Endodermal cell (in vitro differentiated cells): Measurements from ENCODE around the gene SPACA7. TPM values are rescaled to one million over a fixed set of nuclear protein-coding genes. Genes with fewer than 3 reads are reported as not detected.

Experiments
- DNase-seq: peaks from one replicate; pipeline ENCODE4 v3.0.0-alpha.2; 2017
- H3K27ac ChIP-seq: 2 replicates; pipeline ENCODE4 v1.5.1; 2013; ENCODE audit warnings: mild to moderate bottlenecking, low read depth, low read length, moderate library complexity
- H3K27me3 ChIP-seq: 2 replicates; pipeline ENCODE4 v1.6.1; 2013; ENCODE audit warnings: mild to moderate bottlenecking, low read length, moderate library complexity; ENCODE audit not compliant: insufficient read depth, control insufficient read depth, poor library complexity, severe bottlenecking
- H3K36me3 ChIP-seq: 2 replicates; pipeline ENCODE4 v1.7.0; 2013; ENCODE audit warnings: mild to moderate bottlenecking, low read length, moderate library complexity; ENCODE audit not compliant: control insufficient read depth, insufficient read depth
- H3K4me1 ChIP-seq: one replicate; pipeline ENCODE4 v1.7.0; 2013; ENCODE audit warnings: low read length; ENCODE audit not compliant: control insufficient read depth, insufficient read depth
- H3K4me3 ChIP-seq: 2 replicates; pipeline ENCODE4 v1.5.1; 2013; ENCODE audit warnings: mild to moderate bottlenecking, low read length, moderate library complexity
- H3K9ac ChIP-seq: 2 replicates; pipeline ENCODE4 v1.6.1; 2013; ENCODE audit warnings: mild to moderate bottlenecking, low read length, moderate library complexity; ENCODE audit not compliant: poor library complexity, severe bottlenecking; ENCODE audit errors: extremely low read depth
- H3K9me3 ChIP-seq: 2 replicates; pipeline ENCODE4 v1.6.1; 2013; ENCODE audit warnings: mild to moderate bottlenecking, low read length, moderate library complexity; ENCODE audit not compliant: control insufficient read depth
- H3K27ac Mint-ChIP-seq: 2 replicates; pipeline ENCODE4 v1.8.0; 2020; ENCODE audit warnings: mixed read lengths
- H3K27me3 Mint-ChIP-seq: 2 replicates; pipeline ENCODE4 v1.8.0; 2021; ENCODE audit warnings: mild to moderate bottlenecking, mixed read lengths; ENCODE audit not compliant: insufficient read depth
- H3K36me3 Mint-ChIP-seq: 2 replicates; pipeline ENCODE4 v1.8.0; 2020; ENCODE audit warnings: low read depth, mixed read lengths
- H3K4me1 Mint-ChIP-seq: 2 replicates; pipeline ENCODE4 v1.8.0; 2020; ENCODE audit warnings: mixed read lengths
- H3K4me3 Mint-ChIP-seq: 2 replicates; pipeline ENCODE4 v1.8.0; 2020; ENCODE audit warnings: mild to moderate bottlenecking, moderate library complexity, mixed read lengths
- H3K9me3 Mint-ChIP-seq: 2 replicates; pipeline ENCODE4 v1.8.0; 2020; ENCODE audit warnings: mild to moderate bottlenecking, mixed read lengths
- WGBS, 2 experiments: methylation state at CpG; one replicate each; pipeline versions ENCODE4 v1.1.5 to v1.1.7; 2013; ENCODE audit warnings: missing lambda C conversion rate in 2 of 2, mixed read lengths in 1 of 2; ENCODE audit not compliant: insufficient coverage in 1 of 2, insufficient read length in 1 of 2; 5-methylcytosine and 5-hydroxymethylcytosine counted together
- total RNA-seq, 2 donors: library from RNA; stranded (reverse); fragmentation: NEBNext Ultra II Directional in 1 of 2; extraction: Animal tissue kit (Norgen Biotek cat#: 25700) in 1 of 2; gene quantifications; 2 replicates in 1 of 2; 3 replicates in 1 of 2; pipeline ENCODE4 v1.2.1, GENCODE V29; 2021
- TF ChIP-seq, protein P1 (sequence below): fragments of 200-600 bp; sonication (generic); conservative IDR thresholded peaks from 2 replicates; pipeline ENCODE4 v1.5.0; 2021; ENCODE audit warnings: antibody characterized with exemption, mild to moderate bottlenecking

The SPACA7 gene
- total RNA-seq, 2 donors from 2014 or later, result not detected

DNA sequence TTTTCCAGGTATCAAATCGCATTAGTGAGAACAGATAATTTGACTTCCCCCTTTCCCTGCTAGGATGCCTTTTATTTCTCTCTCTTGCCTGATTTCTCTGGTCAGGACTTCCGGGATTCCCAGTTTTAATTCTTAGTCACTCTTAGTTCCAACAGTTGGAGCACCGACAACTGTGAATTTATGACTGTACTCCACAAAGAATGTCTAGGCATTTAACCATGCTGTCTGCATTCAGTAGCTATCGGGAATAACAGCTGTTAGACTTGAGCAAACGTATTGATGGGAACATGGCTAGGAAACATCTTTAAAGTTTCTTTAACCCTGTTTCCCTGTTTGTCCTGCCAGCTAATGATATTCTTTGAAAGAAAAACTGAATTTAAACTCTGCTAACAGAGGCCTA is 14.1 kb upstream of the SPACA7 start:
- Mint-ChIP-seq H3K4me3 (no peak overlapping the region), H3K36me3 (no peaks in the 10 kb centered on the region), H3K9me3 (peaks cover 15% of the 10 kb centered on the region), H3K4me1 (no peaks in the 10 kb centered on the region), H3K27ac (no peak overlapping the region), H3K27me3 (peaks cover 9% of the 10 kb centered on the region)
- Histone ChIP-seq H3K36me3 (no peaks in the 10 kb centered on the region), H3K4me3 (no peak overlapping the region), H3K4me1 (no peaks in the 10 kb centered on the region), H3K27ac (no peak overlapping the region), H3K27me3 (no peaks in the 10 kb centered on the region), H3K9me3 (no peaks in the 10 kb centered on the region), H3K9ac (no peak overlapping the region)
- no peak for DNase-seq
- TF ChIP-seq, protein P1, sequence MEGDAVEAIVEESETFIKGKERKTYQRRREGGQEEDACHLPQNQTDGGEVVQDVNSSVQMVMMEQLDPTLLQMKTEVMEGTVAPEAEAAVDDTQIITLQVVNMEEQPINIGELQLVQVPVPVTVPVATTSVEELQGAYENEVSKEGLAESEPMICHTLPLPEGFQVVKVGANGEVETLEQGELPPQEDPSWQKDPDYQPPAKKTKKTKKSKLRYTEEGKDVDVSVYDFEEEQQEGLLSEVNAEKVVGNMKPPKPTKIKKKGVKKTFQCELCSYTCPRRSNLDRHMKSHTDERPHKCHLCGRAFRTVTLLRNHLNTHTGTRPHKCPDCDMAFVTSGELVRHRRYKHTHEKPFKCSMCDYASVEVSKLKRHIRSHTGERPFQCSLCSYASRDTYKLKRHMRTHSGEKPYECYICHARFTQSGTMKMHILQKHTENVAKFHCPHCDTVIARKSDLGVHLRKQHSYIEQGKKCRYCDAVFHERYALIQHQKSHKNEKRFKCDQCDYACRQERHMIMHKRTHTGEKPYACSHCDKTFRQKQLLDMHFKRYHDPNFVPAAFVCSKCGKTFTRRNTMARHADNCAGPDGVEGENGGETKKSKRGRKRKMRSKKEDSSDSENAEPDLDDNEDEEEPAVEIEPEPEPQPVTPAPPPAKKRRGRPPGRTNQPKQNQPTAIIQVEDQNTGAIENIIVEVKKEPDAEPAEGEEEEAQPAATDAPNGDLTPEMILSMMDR, result no peak
- 88 to 90% methylated on average over 5 of the region's 5 CpGs for WGBS, 2 experiments

DNA sequence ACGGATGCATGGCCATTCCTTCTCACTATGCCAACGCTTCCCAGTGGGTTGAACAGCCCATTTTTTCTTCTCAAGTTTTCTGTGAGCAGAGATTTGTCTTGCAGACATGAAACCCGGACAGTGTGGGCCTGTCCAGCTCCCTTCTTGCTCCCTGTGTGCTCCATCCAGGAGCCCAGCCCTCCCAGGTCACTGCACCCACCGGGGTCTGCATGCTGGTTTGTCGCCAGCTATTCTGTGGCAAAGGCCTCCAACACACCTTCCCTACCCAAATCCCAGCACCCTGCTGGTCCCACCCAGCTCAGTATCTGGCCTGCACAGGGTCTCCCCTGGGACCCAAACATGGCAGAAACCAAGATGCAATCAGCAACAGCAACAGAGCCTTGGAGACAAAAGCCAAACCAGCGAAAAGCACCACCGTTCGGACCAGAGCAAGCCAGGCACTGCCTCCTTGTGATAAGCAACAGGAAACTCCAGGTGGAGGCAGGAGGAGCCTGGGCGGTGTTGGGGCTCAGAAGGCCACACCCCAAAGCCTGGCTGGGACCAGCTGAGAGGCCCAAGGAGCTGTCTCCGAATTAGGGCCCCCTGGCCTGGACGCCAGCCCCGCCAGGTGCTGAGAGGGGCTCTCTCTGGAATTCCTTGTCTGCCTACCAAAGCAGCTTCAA is 12.2 kb upstream of the SPACA7 start:
- no peak overlapping the region for H3K27ac Mint-ChIP-seq
- Histone ChIP-seq H3K4me1 (no peaks in the 10 kb centered on the region), H3K36me3 (no peaks in the 10 kb centered on the region), H3K27me3 (no peaks in the 10 kb centered on the region), H3K9ac (no peak overlapping the region), H3K4me3 (no peak overlapping the region), H3K9me3 (no peaks in the 10 kb centered on the region), H3K27ac (no peak overlapping the region)
- no peak overlapping the region for H3K4me3 Mint-ChIP-seq
- no peaks in the 10 kb centered on the region for H3K4me1 Mint-ChIP-seq
- WGBS, 2 experiments, result 80 to 91% methylated on average over 8 to 12 of the region's 12 CpGs
- H3K36me3 Mint-ChIP-seq, result no peaks in the 10 kb centered on the region
- peaks cover 17% of the 10 kb centered on the region for H3K9me3 Mint-ChIP-seq
- TF ChIP-seq, protein P1, result no peak
- DNase-seq, result no peak
- H3K27me3 Mint-ChIP-seq, result peaks cover 8% of the 10 kb centered on the region

DNA sequence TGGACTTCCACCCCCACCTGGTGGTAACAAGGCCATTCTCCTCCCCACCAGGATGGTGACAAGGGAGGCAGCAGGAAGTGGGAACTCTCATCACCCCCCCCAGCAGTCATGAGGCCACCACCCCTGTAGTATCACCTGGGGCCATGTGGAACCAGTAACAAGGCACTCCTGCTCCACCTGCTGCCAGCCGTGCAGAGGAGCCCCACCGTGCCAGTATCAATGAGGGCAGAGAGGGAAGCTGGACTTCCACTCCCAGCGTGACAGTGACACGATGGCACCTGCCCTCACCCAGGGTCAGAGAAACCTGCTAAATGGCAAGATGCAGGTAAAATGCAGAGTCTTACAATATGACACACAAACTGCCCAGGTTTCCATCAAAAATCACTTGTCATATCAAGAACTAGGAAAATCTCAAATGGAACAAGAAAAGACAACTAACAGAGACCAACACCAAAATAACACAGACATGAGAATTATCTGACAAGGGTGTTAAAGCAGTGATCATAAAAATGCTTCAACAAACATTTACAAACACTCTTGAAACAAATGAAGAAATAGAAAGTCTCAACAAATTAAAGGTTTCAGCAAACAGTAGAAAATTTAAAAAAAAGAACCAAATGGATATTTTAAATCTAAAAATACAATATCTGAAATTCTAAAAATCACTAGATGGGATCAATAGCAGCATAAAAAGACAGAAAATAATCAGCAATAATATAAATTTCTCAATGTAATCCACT is 9.1 kb upstream of the SPACA7 start:
- Mint-ChIP-seq H3K4me3 (no peak overlapping the region), H3K27ac (no peak overlapping the region), H3K27me3 (peaks cover 4% of the 10 kb centered on the region), H3K36me3 (no peaks in the 10 kb centered on the region), H3K4me1 (no peaks in the 10 kb centered on the region), H3K9me3 (peaks cover 6% of the 10 kb centered on the region)
- no peak overlapping the region for H3K27ac ChIP-seq
- no peak overlapping the region for H3K4me3 ChIP-seq
- no peaks in the 10 kb centered on the region for H3K36me3 ChIP-seq
- no peaks in the 10 kb centered on the region for H3K9me3 ChIP-seq
- H3K27me3 ChIP-seq, result no peaks in the 10 kb centered on the region
- TF ChIP-seq, protein P1, result no peak
- no peaks in the 10 kb centered on the region for H3K4me1 ChIP-seq
- no peak overlapping the region for H3K9ac ChIP-seq
- WGBS, 2 experiments, result 73 to 76% methylated on average over 3 to 4 of the region's 4 CpGs
- no peak for DNase-seq
